ENCODE results near the gene TMEM273. TPM values are rescaled to one million over a fixed set of nuclear protein-coding genes. Genes with fewer than 3 reads are reported as not detected.

The TMEM273 gene
- total RNA-seq, 2 donors from 2014 or later, result 4.3 to 9.3 TPM

DNA sequence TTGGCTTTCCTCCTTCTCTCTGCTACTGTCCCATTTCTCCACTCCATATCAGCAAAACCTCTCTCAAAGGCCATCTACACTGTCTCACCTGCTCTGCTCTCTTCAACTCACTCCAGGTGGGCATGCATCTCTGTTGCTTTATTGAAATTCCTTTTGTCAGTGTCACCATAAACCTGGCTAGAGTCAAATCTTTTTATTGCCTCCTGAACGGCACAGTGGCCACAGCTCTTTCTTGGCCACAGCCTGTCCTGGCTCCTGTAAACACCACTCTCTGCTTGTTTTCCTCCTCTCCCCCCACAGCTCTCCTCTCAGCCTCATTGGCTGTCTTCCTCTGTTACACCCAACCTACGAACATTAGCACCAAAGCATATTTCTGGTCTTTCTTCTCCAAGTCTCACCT is 31.1 kb upstream of the TMEM273 start:
- 31 to 42% methylated on average over 2 of the region's 2 CpGs for WGBS, 2 donors

GRCh38 chr10:49218480-49218879 is 30.3 kb upstream of the TMEM273 start:
- DNase-seq (no peak), ATAC-seq (no peak)
- 35 to 42% methylated on average over 2 of the region's 2 CpGs for WGBS, 2 donors
- intact Hi-C loops (cut with DNase I), result no loop called here
- Histone ChIP-seq H3K36me3 (replicated peaks in 1 of 2; ENCODE audit: insufficient read depth in 1 of 2, low read depth in 2 of 2) (no peaks in the 10 kb centered on the region), H3K4me1 (no peaks in the 10 kb centered on the region), H3K27me3 (no peaks in the 10 kb centered on the region), H3K4me3 (no peak overlapping the region), H3K27ac (no peak overlapping the region), H3K9me3 (no peaks in the 10 kb centered on the region)
- no peak for TF ChIP-seq POLR2A (IDR thresholded peaks at IDR 0.05)
- TF ChIP-seq, protein P1, sequence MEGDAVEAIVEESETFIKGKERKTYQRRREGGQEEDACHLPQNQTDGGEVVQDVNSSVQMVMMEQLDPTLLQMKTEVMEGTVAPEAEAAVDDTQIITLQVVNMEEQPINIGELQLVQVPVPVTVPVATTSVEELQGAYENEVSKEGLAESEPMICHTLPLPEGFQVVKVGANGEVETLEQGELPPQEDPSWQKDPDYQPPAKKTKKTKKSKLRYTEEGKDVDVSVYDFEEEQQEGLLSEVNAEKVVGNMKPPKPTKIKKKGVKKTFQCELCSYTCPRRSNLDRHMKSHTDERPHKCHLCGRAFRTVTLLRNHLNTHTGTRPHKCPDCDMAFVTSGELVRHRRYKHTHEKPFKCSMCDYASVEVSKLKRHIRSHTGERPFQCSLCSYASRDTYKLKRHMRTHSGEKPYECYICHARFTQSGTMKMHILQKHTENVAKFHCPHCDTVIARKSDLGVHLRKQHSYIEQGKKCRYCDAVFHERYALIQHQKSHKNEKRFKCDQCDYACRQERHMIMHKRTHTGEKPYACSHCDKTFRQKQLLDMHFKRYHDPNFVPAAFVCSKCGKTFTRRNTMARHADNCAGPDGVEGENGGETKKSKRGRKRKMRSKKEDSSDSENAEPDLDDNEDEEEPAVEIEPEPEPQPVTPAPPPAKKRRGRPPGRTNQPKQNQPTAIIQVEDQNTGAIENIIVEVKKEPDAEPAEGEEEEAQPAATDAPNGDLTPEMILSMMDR (IDR thresholded peaks at IDR 0.05), result no peak

More for the DNA sequence above, 31.1 kb upstream of the TMEM273 start:
- Histone ChIP-seq H3K36me3 (replicated peaks in 1 of 2; ENCODE audit: insufficient read depth in 1 of 2, low read depth in 2 of 2) (no peaks in the 10 kb centered on the region), H3K9me3 (no peaks in the 10 kb centered on the region), H3K4me3 (no peak overlapping the region), H3K27ac (no peak overlapping the region), H3K27me3 (no peaks in the 10 kb centered on the region), H3K4me1 (no peaks in the 10 kb centered on the region)
- TF ChIP-seq POLR2A (IDR thresholded peaks at IDR 0.05), result no peak
- TF ChIP-seq, protein P1 (IDR thresholded peaks at IDR 0.05), result no peak
- intact Hi-C loops (cut with DNase I), result no loop called here
- ATAC-seq (no peak), DNase-seq (no peak)

DNA sequence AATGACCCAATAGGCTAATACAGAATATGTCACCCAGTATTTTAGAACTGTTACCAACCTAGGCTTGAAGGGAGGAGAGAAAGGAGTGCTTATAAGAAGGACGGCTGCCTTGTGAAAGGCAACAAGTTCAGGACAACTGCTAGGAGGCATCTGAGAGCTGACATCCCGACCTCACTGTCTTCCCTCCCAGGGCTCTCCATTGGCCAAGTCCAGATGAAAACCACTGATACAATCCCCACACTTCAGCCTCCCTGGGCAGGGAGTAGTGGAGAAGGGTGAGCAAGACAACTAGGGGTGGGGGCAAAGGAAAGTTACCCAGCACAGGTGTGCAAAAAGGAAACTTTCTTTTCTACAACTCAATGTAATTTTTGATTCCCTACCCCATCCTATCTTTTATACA is 29.5 kb upstream of the TMEM273 start:
- intact Hi-C loops (cut with DNase I), result no loop called here

GRCh38 chr10:49213211-49213610 is 25.0 kb upstream of the TMEM273 start:
- no peak for DNase-seq
- intact Hi-C loops (cut with DNase I), result no loop called here
- H3K27ac ChIP-seq, result no peak overlapping the region
- H3K9me3 ChIP-seq, result no peaks in the 10 kb centered on the region
- no peaks in the 10 kb centered on the region for H3K4me1 ChIP-seq
- no peaks in the 10 kb centered on the region for H3K36me3 ChIP-seq (replicated peaks in 1 of 2; ENCODE audit: insufficient read depth in 1 of 2, low read depth in 2 of 2)
- WGBS, 2 donors, result 58 to 63% methylated on average over 3 of the region's 3 CpGs
- TF ChIP-seq, protein P1 (IDR thresholded peaks at IDR 0.05), result no peak
- TF ChIP-seq POLR2A (IDR thresholded peaks at IDR 0.05), result no peak
- no peaks in the 10 kb centered on the region for H3K27me3 ChIP-seq
- no peak overlapping the region for H3K4me3 ChIP-seq
- no peak for ATAC-seq

More for the DNA sequence above, 29.5 kb upstream of the TMEM273 start:
- Histone ChIP-seq H3K4me3 (no peak overlapping the region), H3K4me1 (no peaks in the 10 kb centered on the region), H3K9me3 (no peaks in the 10 kb centered on the region), H3K27ac (no peak overlapping the region), H3K27me3 (no peaks in the 10 kb centered on the region), H3K36me3 (replicated peaks in 1 of 2; ENCODE audit: insufficient read depth in 1 of 2, low read depth in 2 of 2) (no peaks in the 10 kb centered on the region)
- no peak for TF ChIP-seq POLR2A (IDR thresholded peaks at IDR 0.05)
- ATAC-seq (no peak), DNase-seq (no peak)
- 31 to 34% methylated on average over 2 of the region's 2 CpGs for WGBS, 2 donors

GRCh38 chr10:49212783-49213182 is 24.6 kb upstream of the TMEM273 start:
- TF ChIP-seq POLR2A (IDR thresholded peaks at IDR 0.05), result no peak
- TF ChIP-seq, protein P1 (IDR thresholded peaks at IDR 0.05), result no peak
- Histone ChIP-seq H3K27ac (no peak overlapping the region), H3K27me3 (no peaks in the 10 kb centered on the region), H3K9me3 (no peaks in the 10 kb centered on the region), H3K4me3 (no peak overlapping the region), H3K4me1 (no peaks in the 10 kb centered on the region), H3K36me3 (replicated peaks in 1 of 2; ENCODE audit: insufficient read depth in 1 of 2, low read depth in 2 of 2) (no peaks in the 10 kb centered on the region)
- intact Hi-C loops (cut with DNase I), result no loop called here
- 23 to 35% methylated on average over 1 of the region's 1 CpG for WGBS, 2 donors
- DNase-seq (no peak), ATAC-seq (no peak)
